PC-9 (cell line): ENCODE measurements around the gene INPP5A.

Source experiments
- EZH2 ChIP-seq: fragments of 200-600 bp; sonication (generic); IDR thresholded peaks from 2 replicates; pipeline ENCODE4 v1.8.0; 2017; ENCODE audit warnings: antibody characterized with exemption, low read depth
- TF ChIP-seq, protein P1 (sequence below): fragments of 200-600 bp; sonication (generic); conservative IDR thresholded peaks from 2 replicates; pipeline ENCODE4 v1.6.1; 2017; ENCODE audit warnings: mixed run types, antibody characterized with exemption, mild to moderate bottlenecking, moderate library complexity

DNA sequence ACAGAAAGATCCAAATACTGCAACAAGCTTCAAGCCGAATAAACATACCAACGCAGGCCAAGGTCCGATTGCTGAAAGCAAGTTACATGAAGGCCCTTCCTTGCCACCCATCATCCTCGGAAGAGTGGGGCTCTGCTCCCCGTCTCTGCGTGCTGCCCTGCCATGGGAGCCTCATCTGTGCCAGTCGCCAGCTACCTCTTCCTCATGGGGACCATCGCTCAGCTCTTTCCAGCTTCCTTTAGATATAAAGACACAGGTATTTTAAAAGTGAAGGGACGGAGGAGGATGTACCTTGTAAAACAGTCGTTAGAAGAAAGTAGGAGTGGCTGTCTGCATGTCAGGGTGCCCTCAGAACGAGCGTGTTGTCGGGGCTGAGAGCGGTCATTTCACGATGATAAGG, 114.9 kb downstream of the INPP5A start:
- TF ChIP-seq, protein P1, sequence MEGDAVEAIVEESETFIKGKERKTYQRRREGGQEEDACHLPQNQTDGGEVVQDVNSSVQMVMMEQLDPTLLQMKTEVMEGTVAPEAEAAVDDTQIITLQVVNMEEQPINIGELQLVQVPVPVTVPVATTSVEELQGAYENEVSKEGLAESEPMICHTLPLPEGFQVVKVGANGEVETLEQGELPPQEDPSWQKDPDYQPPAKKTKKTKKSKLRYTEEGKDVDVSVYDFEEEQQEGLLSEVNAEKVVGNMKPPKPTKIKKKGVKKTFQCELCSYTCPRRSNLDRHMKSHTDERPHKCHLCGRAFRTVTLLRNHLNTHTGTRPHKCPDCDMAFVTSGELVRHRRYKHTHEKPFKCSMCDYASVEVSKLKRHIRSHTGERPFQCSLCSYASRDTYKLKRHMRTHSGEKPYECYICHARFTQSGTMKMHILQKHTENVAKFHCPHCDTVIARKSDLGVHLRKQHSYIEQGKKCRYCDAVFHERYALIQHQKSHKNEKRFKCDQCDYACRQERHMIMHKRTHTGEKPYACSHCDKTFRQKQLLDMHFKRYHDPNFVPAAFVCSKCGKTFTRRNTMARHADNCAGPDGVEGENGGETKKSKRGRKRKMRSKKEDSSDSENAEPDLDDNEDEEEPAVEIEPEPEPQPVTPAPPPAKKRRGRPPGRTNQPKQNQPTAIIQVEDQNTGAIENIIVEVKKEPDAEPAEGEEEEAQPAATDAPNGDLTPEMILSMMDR, result no peak
- no peak for TF ChIP-seq EZH2
